SU-DHL-6 (cell line): Measurements from ENCODE around the gene NOS1AP.

Experiments used
- H2AFZ ChIP-seq: fragments of 200-600 bp; sonication (generic); 2 replicates; pipeline ENCODE4 v1.6.1; 2014; ENCODE audit warnings: low read depth, mild to moderate bottlenecking, moderate library complexity, mixed read lengths, antibody characterized with exemption, low read length; ENCODE audit not compliant: severe bottlenecking
- H3F3A ChIP-seq: fragments of 200-600 bp; shearing (Covaris generic); 2 replicates; pipeline ENCODE4 v1.6.0; 2016; ENCODE audit warnings: antibody characterized with exemption, mild to moderate bottlenecking; ENCODE audit not compliant: insufficient read depth
- H3K27ac ChIP-seq: fragments of 200-600 bp; sonication (generic); 2 replicates; pipeline ENCODE4 v1.5.1; 2016; ENCODE audit warnings: low read depth, mild to moderate bottlenecking, low read length, moderate library complexity, mixed read lengths
- H3K27me3 ChIP-seq: fragments of 200-600 bp; sonication (generic), shearing (Covaris generic); 2 replicates; pipeline ENCODE4 v1.6.0; 2014; ENCODE audit warnings: mild to moderate bottlenecking, low read length
- H3K36me3 ChIP-seq: fragments of 200-600 bp; sonication (generic); 2 replicates; pipeline ENCODE4 v1.6.1; 2014; ENCODE audit warnings: mild to moderate bottlenecking, low read length, mixed read lengths
- H3K4me2 ChIP-seq: fragments of 300-600, 200-600 bp; shearing (Covaris generic), sonication (generic); 2 replicates; pipeline ENCODE4 v1.6.0; 2014; ENCODE audit warnings: low read length, low read depth, mild to moderate bottlenecking; ENCODE audit not compliant: poor library complexity, severe bottlenecking
- H3K4me3 ChIP-seq: fragments of 200-600 bp; sonication (generic); 2 replicates; pipeline ENCODE4 v1.5.1; 2014; ENCODE audit warnings: antibody characterized with exemption, low read length, mild to moderate bottlenecking, mixed read lengths; ENCODE audit not compliant: insufficient read depth, poor library complexity, severe bottlenecking
- H3K79me2 ChIP-seq: fragments of 200-600 bp; sonication (generic); 2 replicates; pipeline ENCODE4 v1.6.1; 2014; ENCODE audit warnings: mild to moderate bottlenecking, low read length, moderate library complexity; ENCODE audit not compliant: insufficient read depth
- H3K9ac ChIP-seq: fragments of 200-600 bp; sonication (generic); 2 replicates; pipeline ENCODE4 v1.7.0; 2014; ENCODE audit warnings: mild to moderate bottlenecking, low read length
- H3K9me2 ChIP-seq: fragments of 200-600 bp; sonication (generic); replicated peaks from 2 replicates; pipeline ENCODE4 v1.6.1; 2014; ENCODE audit warnings: low read length; ENCODE audit not compliant: insufficient read depth
- H3K9me3 ChIP-seq: fragments of 200-600 bp; sonication (generic); 2 replicates; pipeline ENCODE4 v1.6.1; 2014; ENCODE audit warnings: low read length, mixed read lengths; ENCODE audit not compliant: insufficient read depth
- H4K20me1 ChIP-seq: fragments of 200-600 bp; sonication (generic); 2 replicates; pipeline ENCODE4 v1.6.1; 2014; ENCODE audit warnings: low read depth, mild to moderate bottlenecking, antibody characterized with exemption, low read length, moderate library complexity, mixed read lengths
- EZH2phosphoT487 ChIP-seq: fragments of 200-600 bp; sonication (generic), shearing (Covaris generic); conservative IDR thresholded peaks from 2 replicates; pipeline ENCODE4 v1.6.1; 2018; ENCODE audit warnings: mild to moderate bottlenecking, antibody characterized with exemption, low read length, moderate library complexity, mixed read lengths
- TF ChIP-seq, protein P1 (sequence below): fragments of 200-600 bp; sonication (generic); IDR thresholded peaks from one replicate; pipeline ENCODE4 v1.5.1; 2017; ENCODE audit warnings: antibody characterized with exemption, mild to moderate bottlenecking, low read length, moderate library complexity; ENCODE audit not compliant: insufficient read depth, poor library complexity, severe bottlenecking

Gene NOS1AP

DNA sequence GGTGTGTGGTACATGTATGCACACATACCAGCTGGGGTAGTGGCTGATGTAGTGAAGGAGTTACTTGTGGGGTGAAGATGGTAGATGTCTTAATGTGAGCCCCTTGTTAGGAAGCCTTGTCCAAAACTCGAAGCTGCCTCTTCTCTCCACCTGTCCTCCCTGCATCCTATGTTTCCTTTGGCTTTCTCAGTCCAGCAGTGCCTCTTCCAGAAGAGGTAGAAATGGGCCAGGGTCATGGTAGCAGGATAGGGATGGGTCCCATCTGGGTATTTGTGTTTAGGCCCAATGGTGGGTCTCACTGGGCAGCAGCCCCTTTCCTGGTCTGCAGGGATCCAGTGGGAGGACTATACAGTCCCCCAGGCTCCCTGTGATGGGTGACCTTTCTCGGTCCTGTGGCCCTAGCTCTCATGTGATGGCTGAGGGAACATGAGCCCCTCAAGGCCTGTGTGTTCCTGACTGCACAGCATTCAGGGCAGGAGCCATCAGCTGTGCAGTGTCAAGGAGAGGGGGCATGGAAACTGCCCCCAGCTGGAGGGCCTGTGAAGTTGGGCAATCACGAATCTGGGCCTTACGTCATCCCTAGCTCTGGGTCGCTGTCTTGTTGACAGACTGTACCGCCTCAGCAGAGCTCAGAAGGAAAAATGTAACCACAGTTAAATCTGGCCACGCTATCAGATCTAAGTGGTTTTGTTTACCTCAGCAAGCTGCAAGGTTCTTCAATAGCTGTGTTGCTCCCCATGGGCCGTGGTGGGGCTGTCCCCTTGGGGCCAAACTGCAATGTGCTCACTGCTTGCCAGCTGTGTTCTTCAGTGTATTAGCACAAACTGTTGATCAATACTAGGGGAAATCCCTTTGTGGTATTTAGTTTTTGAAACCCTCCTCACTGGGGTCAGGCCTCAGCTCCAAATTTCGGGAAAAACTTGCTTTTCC is 82.7 kb downstream of the NOS1AP start:
- Histone ChIP-seq H3K79me2 (no peaks in the 10 kb centered on the region), H3K36me3 (no peaks in the 10 kb centered on the region), H3K4me3 (no peak overlapping the region), H3K27ac (no peak overlapping the region), H3K27me3 (no peaks in the 10 kb centered on the region), H2AFZ (no peak overlapping the region), H3K9me3 (no peaks in the 10 kb centered on the region), H3K9me2 (no peaks in the 10 kb centered on the region), H3K4me2 (no peak overlapping the region), H3F3A (no peaks in the 10 kb centered on the region), H3K9ac (no peak overlapping the region), H4K20me1 (no peaks in the 10 kb centered on the region)
- TF ChIP-seq EZH2phosphoT487 = no peak
- TF ChIP-seq, protein P1, sequence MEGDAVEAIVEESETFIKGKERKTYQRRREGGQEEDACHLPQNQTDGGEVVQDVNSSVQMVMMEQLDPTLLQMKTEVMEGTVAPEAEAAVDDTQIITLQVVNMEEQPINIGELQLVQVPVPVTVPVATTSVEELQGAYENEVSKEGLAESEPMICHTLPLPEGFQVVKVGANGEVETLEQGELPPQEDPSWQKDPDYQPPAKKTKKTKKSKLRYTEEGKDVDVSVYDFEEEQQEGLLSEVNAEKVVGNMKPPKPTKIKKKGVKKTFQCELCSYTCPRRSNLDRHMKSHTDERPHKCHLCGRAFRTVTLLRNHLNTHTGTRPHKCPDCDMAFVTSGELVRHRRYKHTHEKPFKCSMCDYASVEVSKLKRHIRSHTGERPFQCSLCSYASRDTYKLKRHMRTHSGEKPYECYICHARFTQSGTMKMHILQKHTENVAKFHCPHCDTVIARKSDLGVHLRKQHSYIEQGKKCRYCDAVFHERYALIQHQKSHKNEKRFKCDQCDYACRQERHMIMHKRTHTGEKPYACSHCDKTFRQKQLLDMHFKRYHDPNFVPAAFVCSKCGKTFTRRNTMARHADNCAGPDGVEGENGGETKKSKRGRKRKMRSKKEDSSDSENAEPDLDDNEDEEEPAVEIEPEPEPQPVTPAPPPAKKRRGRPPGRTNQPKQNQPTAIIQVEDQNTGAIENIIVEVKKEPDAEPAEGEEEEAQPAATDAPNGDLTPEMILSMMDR = no peak

DNA sequence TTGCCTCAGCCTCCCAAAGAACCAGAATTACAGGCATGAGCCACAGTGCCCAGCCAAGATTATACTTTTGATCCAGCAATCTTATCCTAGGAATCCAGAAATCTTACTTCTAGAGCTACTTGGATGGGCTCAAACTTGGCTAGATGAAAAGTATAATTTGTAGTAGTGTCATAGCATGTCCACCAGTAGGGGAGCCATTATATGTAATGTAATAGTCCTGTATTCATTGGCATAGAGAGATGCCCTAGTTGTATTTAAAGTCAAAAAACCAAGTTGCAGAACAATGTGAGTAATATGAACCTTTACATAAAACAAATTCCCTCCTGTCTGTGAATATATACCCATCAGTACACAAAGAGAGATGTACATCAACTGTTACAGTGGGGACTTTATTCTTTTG is 83.9 kb downstream of the NOS1AP start:
- Histone ChIP-seq H2AFZ (no peak overlapping the region), H3K9ac (no peak overlapping the region), H3K9me2 (no peaks in the 10 kb centered on the region), H4K20me1 (no peaks in the 10 kb centered on the region), H3K4me3 (no peak overlapping the region), H3F3A (no peaks in the 10 kb centered on the region), H3K79me2 (no peaks in the 10 kb centered on the region), H3K4me2 (no peak overlapping the region), H3K27ac (no peak overlapping the region), H3K27me3 (no peaks in the 10 kb centered on the region), H3K9me3 (no peaks in the 10 kb centered on the region), H3K36me3 (no peaks in the 10 kb centered on the region)
- no peak for TF ChIP-seq EZH2phosphoT487

DNA sequence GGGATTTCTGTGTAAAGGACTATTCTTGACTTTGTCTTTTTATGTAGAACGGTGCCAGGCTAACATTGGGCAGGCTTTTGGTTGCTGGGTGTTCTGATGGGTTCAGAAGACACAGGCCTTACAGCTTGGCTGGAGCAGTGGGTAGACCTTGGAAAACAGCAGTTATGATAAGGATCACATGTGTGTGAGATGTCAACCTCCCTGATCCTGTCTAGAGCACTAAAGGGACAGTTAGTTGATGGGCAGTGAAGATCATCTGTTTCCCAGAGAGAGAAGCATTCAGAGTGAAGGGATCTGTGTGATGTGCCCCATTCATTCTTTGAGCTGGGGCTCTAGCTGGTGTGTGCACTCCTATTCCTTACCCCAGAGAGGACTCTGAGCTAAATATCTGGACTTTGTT is 88.0 kb downstream of the NOS1AP start:
- H3F3A ChIP-seq = no peaks in the 10 kb centered on the region
- no peak overlapping the region for H3K4me2 ChIP-seq
- no peaks in the 10 kb centered on the region for H3K9me3 ChIP-seq
- no peak overlapping the region for H3K4me3 ChIP-seq
- H3K79me2 ChIP-seq = no peaks in the 10 kb centered on the region
- no peaks in the 10 kb centered on the region for H4K20me1 ChIP-seq
- H2AFZ ChIP-seq = no peak overlapping the region
- H3K27ac ChIP-seq = no peak overlapping the region
- TF ChIP-seq, protein P1 = no peak
- no peak for TF ChIP-seq EZH2phosphoT487
- no peaks in the 10 kb centered on the region for H3K27me3 ChIP-seq
- H3K9me2 ChIP-seq = no peaks in the 10 kb centered on the region
- no peak overlapping the region for H3K9ac ChIP-seq
- no peaks in the 10 kb centered on the region for H3K36me3 ChIP-seq

DNA sequence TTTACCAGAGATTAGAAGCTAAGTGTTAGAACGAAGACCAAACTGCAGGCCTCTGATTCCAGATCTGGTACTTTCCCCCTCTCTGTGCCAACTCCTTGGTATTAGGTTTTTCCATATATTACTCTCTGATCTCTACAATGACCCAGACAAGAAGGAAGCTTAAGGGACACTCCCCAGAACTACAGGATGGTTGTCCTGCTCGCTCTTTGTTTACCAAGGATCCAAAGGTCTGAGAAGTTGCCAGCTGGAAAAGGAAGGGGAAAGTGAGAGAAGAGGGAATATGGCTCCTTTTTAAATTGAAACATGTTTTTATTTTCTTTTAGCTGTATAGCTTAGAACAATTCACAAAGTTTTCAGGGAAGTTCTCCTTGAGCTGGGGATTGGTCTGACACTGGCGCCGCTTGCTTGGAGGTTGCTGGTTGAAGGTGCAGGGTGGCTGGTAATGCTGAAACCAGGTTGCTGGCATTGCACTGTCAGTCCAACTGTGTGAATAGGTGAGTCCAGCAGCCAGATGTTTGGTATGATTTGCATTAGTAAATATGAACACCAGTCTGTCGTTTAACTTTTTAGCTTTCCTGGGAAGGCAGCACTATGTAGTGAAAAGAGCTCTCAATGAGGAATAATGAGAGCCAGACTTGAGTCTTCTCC is 89.3 kb downstream of the NOS1AP start:
- no peaks in the 10 kb centered on the region for H3K27me3 ChIP-seq
- H3K4me2 ChIP-seq = no peak overlapping the region
- no peaks in the 10 kb centered on the region for H3F3A ChIP-seq
- H3K4me3 ChIP-seq = no peak overlapping the region
- H3K9me2 ChIP-seq = no peaks in the 10 kb centered on the region
- no peak overlapping the region for H3K27ac ChIP-seq
- no peaks in the 10 kb centered on the region for H3K9me3 ChIP-seq
- no peaks in the 10 kb centered on the region for H3K79me2 ChIP-seq
- H3K36me3 ChIP-seq = no peaks in the 10 kb centered on the region
- H4K20me1 ChIP-seq = no peaks in the 10 kb centered on the region
- no peak overlapping the region for H3K9ac ChIP-seq
- TF ChIP-seq, protein P1 = no peak
- no peak for TF ChIP-seq EZH2phosphoT487
- no peak overlapping the region for H2AFZ ChIP-seq
